Kidney (tissue), 14 donors: ENCODE data around the gene IRX4. TPM values are rescaled to one million over a fixed set of nuclear protein-coding genes. Genes with fewer than 3 reads are reported as not detected.
A peak's percentile ranks its signal among the peaks of the same experiment; 100 is the strongest.

ENCODE experiments used
- DNase-seq, 5 donors: peaks; one replicate each; pipeline ENCODE4 v3.0.0-alpha.2; 2013 to 2020
- FAIRE-seq: peaks from 2 replicates; lab custom pipeline; 2012; peaks lifted over from hg19 to GRCh38; lab: Jason Lieb, UNC
- H3K27ac ChIP-seq, 2 donors: one replicate each; pipeline ENCODE4 v1.7.0; 2013; ENCODE audit warnings: low read depth in 2 of 2, low read length in 2 of 2, inconsistent platforms in 1 of 2
- H3K27me3 ChIP-seq: one replicate; pipeline ENCODE4 v1.7.1; 2013; ENCODE audit warnings: low read length, inconsistent platforms; ENCODE audit not compliant: control insufficient read depth, insufficient read depth
- H3K36me3 ChIP-seq, 3 donors: one replicate each; pipeline versions ENCODE4 v1.7.0 to v1.7.1; 2013; ENCODE audit warnings: low read length in 3 of 3, control low read depth in 1 of 3, inconsistent platforms in 1 of 3; ENCODE audit not compliant: insufficient read depth in 3 of 3, control insufficient read depth in 2 of 3
- H3K4me1 ChIP-seq, 3 donors: one replicate each; pipeline versions ENCODE4 v1.7.0 to v1.7.1; 2013; ENCODE audit warnings: low read length in 3 of 3, inconsistent platforms in 1 of 3, low read depth in 1 of 3; ENCODE audit not compliant: control insufficient read depth in 2 of 3, insufficient read depth in 2 of 3
- H3K4me3 ChIP-seq, 3 donors: one replicate each; pipeline versions ENCODE4 v1.7.0 to v1.8.1; 2013; ENCODE audit warnings: low read length in 3 of 3, control low read depth in 1 of 3, inconsistent platforms in 1 of 3
- H3K9ac ChIP-seq, 3 donors: one replicate each; pipeline versions ENCODE4 v1.7.0 to v1.7.1; 2013; ENCODE audit warnings: low read length in 3 of 3, control low read depth in 1 of 3, inconsistent platforms in 1 of 3
- H3K9me3 ChIP-seq, 3 donors: one replicate each; pipeline versions ENCODE4 v1.7.0 to v1.7.1; 2013; ENCODE audit warnings: low read length in 3 of 3, control low read depth in 1 of 3, inconsistent platforms in 1 of 3; ENCODE audit not compliant: control insufficient read depth in 2 of 3, insufficient read depth in 1 of 3
- CTCF ChIP-seq: IDR thresholded peaks from 3 replicates; pipeline ENCODE4 v1.5.1; 2012; ENCODE audit warnings: mild to moderate bottlenecking, moderate library complexity, borderline replicate concordance; ENCODE audit not compliant: insufficient read depth; ENCODE audit errors: extremely low read depth
- intact Hi-C: fragments of 100-400 bp; cut with DNase I; formaldehyde crosslinking; loops from one replicate; pipeline ENCODE4 v1.11.1; 2022
- polyA plus RNA-seq: library from polyadenylated mRNA; stranded (reverse); fragments of 350-450 nt; fragmentation: Illumina TruSeq; extraction: RNeasy Lipid Tissue Mini Kit (QIAGEN cat#74804); gene quantifications from one replicate; pipeline ENCODE4 v1.2.3, GENCODE V29; 2014; ENCODE audit warnings: low read depth, low replicate concordance; ENCODE audit not compliant: insufficient read depth
- total RNA-seq: library from RNA; stranded (reverse); fragmentation: NEBNext Ultra II Directional; extraction: Animal tissue kit (Norgen Biotek cat#: 25700); gene quantifications from one replicate; pipeline ENCODE4 v1.2.1, GENCODE V29; 2021
- donor health status: control.
- donor health status: control.
- donor health status: control.
- donor health status: control.
- donor health status: control.
- donor health status: DM: yes; HTN: yes; CAD: no.
- donor health status: Normal renal cell carcinoma (clear cell type).

The IRX4 gene
- total and polyA plus RNA-seq, 2 donors from 2014 or later = not detected

GRCh38 chr5:1899201-1899600, 16.5 kb upstream of the IRX4 start:
- Histone ChIP-seq H3K9ac (no peak overlapping the region), H3K4me1 (no peaks in the 10 kb centered on the region), H3K9me3 (peaks cover 0 to 4% (median 0%) of the 10 kb centered on the region in 3 donors), H3K27me3 (no peaks in the 10 kb centered on the region), H3K4me3 (no peak overlapping the region), H3K36me3 (no peaks in the 10 kb centered on the region), H3K27ac (no peak overlapping the region)
- intact Hi-C loops = no loop called here
- DNase-seq = no peak
- TF ChIP-seq CTCF = no peak
- no peak for FAIRE-seq

GRCh38 chr5:1897816-1898450, 15.2 kb upstream of the IRX4 start:
- no peaks in the 10 kb centered on the region for H3K27me3 ChIP-seq
- no peak overlapping the region for H3K9ac ChIP-seq
- peak in 1 of 5 donors; percentile 56 for DNase-seq
- FAIRE-seq = no peak
- intact Hi-C loops = no loop called here
- H3K4me1 ChIP-seq = no peaks in the 10 kb centered on the region
- H3K36me3 ChIP-seq = no peaks in the 10 kb centered on the region
- no peak for TF ChIP-seq CTCF
- H3K27ac ChIP-seq = no peak overlapping the region
- no peak overlapping the region for H3K4me3 ChIP-seq
- peaks cover 0 to 4% (median 0%) of the 10 kb centered on the region in 3 donors for H3K9me3 ChIP-seq

- Histone ChIP-seq H3K4me3 (no peak overlapping the region), H3K9me3 (peaks cover 0 to 4% (median 0%) of the 10 kb centered on the region in 3 donors)
- DNase-seq = no peak
Measured at GRCh38 chr5:1897386-1897785, 14.7 kb upstream of the IRX4 start.

More at GRCh38 chr5:1897386-1897785, 14.7 kb upstream of the IRX4 start:
- Histone ChIP-seq H3K27ac (no peak overlapping the region), H3K9ac (no peak overlapping the region), H3K36me3 (no peaks in the 10 kb centered on the region), H3K4me1 (no peaks in the 10 kb centered on the region), H3K27me3 (no peaks in the 10 kb centered on the region)
- FAIRE-seq = no peak
- intact Hi-C loops = no loop called here
- no peak for TF ChIP-seq CTCF
